ENCODE data around the gene ATP5F1E.

DNA sequence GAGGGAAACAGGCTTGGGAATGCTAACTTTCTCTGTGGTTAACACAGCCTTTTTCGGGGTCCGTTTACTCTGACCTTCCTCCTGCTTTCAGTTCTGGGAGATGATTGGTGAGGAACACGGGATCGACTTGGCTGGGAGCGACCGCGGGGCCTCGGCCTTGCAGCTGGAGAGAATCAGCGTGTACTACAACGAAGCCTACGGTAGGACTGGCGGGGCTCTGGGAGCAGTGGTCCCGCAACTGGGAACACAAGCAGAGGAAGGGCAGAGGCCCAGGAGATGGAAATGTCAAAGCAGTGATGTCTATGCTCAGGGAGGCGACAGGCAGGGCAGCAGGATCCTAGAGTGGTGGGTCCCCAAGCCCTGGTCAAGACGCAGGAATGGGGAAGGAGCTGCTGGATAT is 9.4 kb downstream of the ATP5F1E start:
- TF ChIP-seq CTCF (IDR thresholded peaks at IDR 0.05; ENCODE audit: low read depth, low read length, missing input control) (no peak), TAF1 (conservative IDR thresholded peaks at IDR 0.05) (no peak)
- TF ChIP-seq, protein P1, sequence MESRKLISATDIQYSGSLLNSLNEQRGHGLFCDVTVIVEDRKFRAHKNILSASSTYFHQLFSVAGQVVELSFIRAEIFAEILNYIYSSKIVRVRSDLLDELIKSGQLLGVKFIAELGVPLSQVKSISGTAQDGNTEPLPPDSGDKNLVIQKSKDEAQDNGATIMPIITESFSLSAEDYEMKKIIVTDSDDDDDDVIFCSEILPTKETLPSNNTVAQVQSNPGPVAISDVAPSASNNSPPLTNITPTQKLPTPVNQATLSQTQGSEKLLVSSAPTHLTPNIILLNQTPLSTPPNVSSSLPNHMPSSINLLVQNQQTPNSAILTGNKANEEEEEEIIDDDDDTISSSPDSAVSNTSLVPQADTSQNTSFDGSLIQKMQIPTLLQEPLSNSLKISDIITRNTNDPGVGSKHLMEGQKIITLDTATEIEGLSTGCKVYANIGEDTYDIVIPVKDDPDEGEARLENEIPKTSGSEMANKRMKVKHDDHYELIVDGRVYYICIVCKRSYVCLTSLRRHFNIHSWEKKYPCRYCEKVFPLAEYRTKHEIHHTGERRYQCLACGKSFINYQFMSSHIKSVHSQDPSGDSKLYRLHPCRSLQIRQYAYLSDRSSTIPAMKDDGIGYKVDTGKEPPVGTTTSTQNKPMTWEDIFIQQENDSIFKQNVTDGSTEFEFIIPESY (IDR thresholded peaks at IDR 0.05) = no peak

Data from liver (tissue), 3 donors.